Adrenal gland (tissue), 5 donors: ENCODE results near the gene PDIA5.

ENCODE experiments used
- POLR2A ChIP-seq, 2 donors: fragments of 450-650 bp; IDR thresholded peaks; one replicate each; pipeline ENCODE4 v1.6.1; 2017; ENCODE audit warnings: antibody characterized with exemption in 2 of 2, mild to moderate bottlenecking in 2 of 2, moderate library complexity in 1 of 2
- TF ChIP-seq, protein P1 (sequence below), 6 experiments: fragments of 450-650 bp in 4 of 6; fragments of 200-600 bp in 2 of 6; sonication (generic) in 1 of 6; IDR thresholded peaks; 1 replicate in 5 of 6; 2 replicates in 1 of 6; pipeline versions ENCODE4 v1.5.1 to v1.8.0; 2016 to 2021; ENCODE audit warnings: antibody characterized with exemption in 6 of 6, mild to moderate bottlenecking in 2 of 6, moderate library complexity in 1 of 6
- donor health status: DM: no; HTN: no; CAD: no.

DNA sequence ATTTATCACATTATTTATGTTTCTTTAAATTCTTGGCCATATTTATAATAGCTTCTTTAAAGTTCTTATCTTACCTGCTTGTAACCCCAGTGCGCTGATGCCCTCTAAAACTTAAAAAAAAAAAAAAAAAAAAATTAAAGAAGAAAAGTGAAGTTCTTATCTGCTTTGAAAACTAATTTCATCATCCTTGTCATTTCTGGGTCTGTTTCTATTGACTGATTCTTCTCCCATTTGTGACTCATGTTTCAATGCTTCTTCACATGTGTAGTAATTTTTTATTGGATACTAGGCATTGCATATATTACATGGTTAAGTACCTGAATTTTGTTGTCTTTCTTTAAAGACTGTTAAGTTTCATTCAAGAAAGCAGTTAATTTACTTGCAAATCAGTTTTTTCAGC lies 131.5 kb downstream of the PDIA5 start:
- TF ChIP-seq, protein P1, sequence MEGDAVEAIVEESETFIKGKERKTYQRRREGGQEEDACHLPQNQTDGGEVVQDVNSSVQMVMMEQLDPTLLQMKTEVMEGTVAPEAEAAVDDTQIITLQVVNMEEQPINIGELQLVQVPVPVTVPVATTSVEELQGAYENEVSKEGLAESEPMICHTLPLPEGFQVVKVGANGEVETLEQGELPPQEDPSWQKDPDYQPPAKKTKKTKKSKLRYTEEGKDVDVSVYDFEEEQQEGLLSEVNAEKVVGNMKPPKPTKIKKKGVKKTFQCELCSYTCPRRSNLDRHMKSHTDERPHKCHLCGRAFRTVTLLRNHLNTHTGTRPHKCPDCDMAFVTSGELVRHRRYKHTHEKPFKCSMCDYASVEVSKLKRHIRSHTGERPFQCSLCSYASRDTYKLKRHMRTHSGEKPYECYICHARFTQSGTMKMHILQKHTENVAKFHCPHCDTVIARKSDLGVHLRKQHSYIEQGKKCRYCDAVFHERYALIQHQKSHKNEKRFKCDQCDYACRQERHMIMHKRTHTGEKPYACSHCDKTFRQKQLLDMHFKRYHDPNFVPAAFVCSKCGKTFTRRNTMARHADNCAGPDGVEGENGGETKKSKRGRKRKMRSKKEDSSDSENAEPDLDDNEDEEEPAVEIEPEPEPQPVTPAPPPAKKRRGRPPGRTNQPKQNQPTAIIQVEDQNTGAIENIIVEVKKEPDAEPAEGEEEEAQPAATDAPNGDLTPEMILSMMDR (IDR thresholded peaks at IDR 0.05), result no peak
- TF ChIP-seq POLR2A (IDR thresholded peaks at IDR 0.05), result no peak
